GM12801 (cell line): ENCODE measurements around the gene IFI16.

ENCODE experiments used
- TF ChIP-seq, protein P1 (sequence below): IDR thresholded peaks from one replicate; pipeline ENCODE4 v1.5.1; 2011; ENCODE audit warnings: control low read depth; ENCODE audit not compliant: insufficient read length; ENCODE audit errors: extremely low read depth

The IFI16 gene

DNA sequence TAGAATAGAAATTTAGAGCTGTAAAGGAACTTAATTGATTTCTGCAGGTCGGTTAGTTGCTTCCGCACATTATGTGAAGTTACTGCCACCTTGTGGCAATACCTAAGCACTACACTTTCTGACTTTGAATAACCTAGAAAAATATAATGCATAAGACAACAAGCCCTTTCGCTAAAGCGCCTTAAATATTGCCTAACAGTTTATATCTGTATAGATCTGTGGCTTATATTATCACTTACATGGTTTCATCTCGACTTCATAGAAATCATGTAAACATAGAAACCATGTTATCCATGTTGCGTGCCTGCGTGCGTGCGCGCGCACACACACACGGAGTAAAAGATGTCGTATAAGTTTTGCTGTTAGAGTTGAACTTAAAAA lies 10.9 kb upstream of the IFI16 start:
- TF ChIP-seq, protein P1, sequence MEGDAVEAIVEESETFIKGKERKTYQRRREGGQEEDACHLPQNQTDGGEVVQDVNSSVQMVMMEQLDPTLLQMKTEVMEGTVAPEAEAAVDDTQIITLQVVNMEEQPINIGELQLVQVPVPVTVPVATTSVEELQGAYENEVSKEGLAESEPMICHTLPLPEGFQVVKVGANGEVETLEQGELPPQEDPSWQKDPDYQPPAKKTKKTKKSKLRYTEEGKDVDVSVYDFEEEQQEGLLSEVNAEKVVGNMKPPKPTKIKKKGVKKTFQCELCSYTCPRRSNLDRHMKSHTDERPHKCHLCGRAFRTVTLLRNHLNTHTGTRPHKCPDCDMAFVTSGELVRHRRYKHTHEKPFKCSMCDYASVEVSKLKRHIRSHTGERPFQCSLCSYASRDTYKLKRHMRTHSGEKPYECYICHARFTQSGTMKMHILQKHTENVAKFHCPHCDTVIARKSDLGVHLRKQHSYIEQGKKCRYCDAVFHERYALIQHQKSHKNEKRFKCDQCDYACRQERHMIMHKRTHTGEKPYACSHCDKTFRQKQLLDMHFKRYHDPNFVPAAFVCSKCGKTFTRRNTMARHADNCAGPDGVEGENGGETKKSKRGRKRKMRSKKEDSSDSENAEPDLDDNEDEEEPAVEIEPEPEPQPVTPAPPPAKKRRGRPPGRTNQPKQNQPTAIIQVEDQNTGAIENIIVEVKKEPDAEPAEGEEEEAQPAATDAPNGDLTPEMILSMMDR: no peak

DNA sequence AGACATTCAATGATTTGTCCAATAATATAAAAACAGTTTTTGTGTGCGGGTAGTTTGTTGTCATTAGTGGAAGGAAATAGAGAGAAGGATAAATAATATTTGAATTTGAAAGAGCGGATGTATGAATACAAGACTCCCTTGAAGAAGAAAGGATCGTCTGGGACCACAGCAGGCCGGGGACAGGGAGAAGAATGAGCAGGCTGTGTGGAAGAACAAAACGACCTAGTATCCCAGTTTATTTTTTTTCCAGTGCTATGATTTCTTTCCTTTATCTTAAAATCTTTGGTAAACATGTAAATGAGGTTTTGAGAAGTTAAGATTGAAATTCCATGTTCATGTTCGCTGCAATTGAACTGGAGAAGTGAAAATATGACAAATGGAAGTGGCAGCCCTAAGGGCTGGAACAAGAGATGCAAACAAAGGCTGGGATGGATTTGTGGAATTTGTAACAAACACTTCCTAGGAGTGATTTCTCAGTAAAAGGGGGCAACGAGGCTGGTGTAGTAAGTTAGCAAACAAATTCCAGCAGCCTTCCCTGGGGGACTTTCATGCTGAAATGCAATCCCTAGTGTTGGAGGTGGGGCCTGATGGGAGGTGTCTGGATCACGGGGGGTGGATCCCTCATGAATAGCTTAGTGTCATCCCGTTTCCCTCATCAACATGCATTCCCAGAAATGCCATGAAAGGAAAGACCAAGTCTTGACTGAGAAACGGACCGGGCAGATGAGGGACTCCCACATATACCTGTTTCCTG lies 10.2 kb upstream of the IFI16 start:
- TF ChIP-seq, protein P1: no peak

DNA sequence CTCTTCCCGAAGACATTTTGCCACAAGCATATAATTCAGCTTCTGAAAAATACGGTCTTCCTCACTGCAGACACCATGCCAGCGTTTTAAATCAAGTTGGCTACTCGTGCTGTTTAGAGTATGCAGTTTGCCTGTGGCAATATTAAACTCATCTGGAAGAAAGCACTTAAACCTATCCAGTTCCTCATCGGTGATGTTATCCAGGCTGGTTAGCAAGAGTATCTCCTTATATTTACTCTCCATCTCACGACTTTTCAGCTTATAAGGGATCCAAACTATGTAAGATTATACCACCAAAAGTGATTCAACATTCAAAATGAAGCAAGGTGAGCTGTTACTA lies 9.7 kb upstream of the IFI16 start:
- TF ChIP-seq, protein P1: no peak

DNA sequence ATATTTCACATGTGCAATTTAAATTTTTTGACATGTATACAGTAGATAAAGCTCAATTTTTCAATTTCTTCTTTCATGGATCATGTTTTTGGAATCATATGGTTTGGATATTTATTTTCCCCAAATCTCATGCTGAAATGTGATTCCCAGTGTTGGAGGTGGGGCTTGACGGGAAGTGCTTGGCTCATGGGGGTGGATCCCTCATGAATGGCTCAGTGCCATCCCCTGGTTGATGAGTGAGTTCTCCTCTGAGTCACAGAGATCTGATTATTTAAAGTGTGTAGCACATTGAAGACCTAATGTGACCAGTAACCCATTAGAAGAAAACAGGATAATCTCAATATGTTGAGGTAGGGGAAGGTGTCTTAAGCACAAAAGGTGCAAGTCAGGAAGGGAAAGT lies 9.1 kb upstream of the IFI16 start:
- TF ChIP-seq, protein P1: no peak

DNA sequence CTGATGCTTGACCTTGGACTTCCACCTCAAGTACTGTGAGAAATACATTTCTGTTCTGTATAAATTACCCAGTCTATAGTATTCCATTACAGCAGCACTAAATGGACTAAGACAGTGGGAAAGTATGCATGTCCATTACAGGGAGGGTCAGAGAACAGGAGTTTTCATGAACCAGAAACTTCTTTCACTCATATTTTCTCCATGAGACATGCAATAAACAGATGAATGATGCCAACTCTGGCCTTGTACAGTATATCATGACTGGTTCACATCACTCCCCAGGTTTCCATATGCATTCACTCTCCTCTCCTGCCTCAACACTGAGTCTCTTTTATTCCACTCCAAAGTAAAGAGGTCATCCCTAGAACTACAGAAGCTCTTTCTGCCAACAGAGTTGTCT lies 4.5 kb upstream of the IFI16 start:
- TF ChIP-seq, protein P1: no peak

DNA sequence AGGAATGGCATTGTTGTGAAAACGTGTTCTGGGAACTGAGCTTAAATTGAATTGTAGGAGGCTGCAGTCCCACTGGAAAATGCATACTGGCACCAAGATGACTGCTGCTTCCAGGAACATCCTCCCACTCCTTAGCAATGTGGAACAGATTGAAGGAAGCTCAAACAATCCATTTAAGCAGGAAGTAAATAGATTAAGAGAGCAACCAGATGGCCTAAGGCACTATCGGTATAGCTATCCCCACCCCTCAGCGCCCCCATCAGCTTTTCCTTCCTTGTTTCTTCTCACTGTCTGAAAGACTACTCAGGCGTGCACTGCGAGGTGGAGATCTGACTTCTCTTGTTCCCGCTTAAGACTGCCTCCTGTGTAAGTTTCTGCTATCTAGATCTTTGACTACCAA lies 4.0 kb upstream of the IFI16 start:
- TF ChIP-seq, protein P1: no peak

DNA sequence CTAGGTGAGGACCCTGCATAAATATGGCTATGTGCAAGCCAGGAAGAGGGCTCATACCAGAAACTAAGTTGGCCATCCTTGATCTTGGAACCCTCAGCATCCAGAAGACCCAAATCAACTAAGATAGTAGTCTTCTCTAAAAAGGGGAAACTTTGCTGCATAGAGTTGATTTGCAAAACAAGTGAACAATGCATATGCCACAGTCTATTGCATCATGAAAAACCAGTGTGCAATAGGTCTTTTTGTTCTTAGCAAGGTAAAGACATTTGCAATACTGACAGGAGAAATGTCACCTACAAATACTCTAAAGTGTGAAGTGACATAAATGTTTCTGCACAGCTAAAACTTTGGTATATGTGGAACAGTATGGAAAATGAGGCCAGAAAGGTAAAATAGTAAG lies 2.0 kb upstream of the IFI16 start:
- TF ChIP-seq, protein P1: no peak

DNA sequence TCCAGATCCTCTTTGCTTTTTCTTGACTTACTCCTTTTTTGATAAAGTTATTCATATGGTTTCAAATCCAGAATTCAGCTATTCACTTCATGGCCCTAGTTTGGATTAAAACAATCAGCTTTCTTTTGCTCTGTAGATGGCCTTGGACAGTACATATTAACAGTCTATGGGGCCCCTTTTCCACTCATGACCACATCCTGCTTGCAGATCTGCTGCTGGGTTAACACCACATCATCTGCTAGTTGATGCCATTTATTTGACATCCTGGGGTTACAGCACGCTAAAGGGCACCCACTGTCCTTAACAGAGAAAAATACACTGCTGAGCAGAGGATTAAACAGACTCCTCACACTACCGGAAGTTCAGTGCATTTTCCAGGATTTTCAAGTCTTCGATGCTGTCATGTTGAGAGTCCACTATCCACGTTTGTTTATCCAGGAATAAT lies 941 bp upstream of the IFI16 start:
- TF ChIP-seq, protein P1: no peak
